Stomach (tissue), 9 donors: ENCODE results near the gene MPP1. TPM values are rescaled to one million over a fixed set of nuclear protein-coding genes. Genes with fewer than 3 reads are reported as not detected.

ENCODE experiments used
- DNase-seq, 2 donors: peaks; one replicate each; pipeline versions ENCODE4 v3.0.0 to v3.0.0-alpha.2; 2013 to 2019
- H3K27ac ChIP-seq, 5 donors: fragments of 200-600 bp in 4 of 5; sonication (generic) in 4 of 5; one replicate each; pipeline ENCODE4 v1.5.1; 2013 to 2019; ENCODE audit warnings: mild to moderate bottlenecking in 1 of 5, moderate library complexity in 1 of 5
- H3K27me3 ChIP-seq, 3 donors: fragments of 200-600 bp; sonication (generic); one replicate each; pipeline ENCODE4 v1.5.1; 2017 to 2019; ENCODE audit warnings: mixed run types in 1 of 3
- H3K36me3 ChIP-seq, 4 donors: fragments of 200-600 bp; sonication (generic); 1 replicate in 3 of 4; 2 replicates in 1 of 4; pipeline ENCODE4 v1.5.1; 2016 to 2019
- H3K4me1 ChIP-seq, 4 donors: fragments of 200-600 bp; sonication (generic); one replicate each; pipeline ENCODE4 v1.5.1; 2016 to 2019
- H3K4me3 ChIP-seq, 4 donors: fragments of 200-600 bp; sonication (generic) in 3 of 4; one replicate each; pipeline ENCODE4 v1.5.1; 2016 to 2019; ENCODE audit warnings: mild to moderate bottlenecking in 1 of 4
- H3K9me3 ChIP-seq, 4 donors: fragments of 200-600 bp; sonication (generic); one replicate each; pipeline ENCODE4 v1.5.1; 2016 to 2019
- CTCF ChIP-seq, 7 experiments: fragments of 450-650 bp in 4 of 7; fragments of 200-600 bp in 3 of 7; sonication (generic) in 3 of 7; IDR thresholded peaks; one replicate each; pipeline ENCODE4 v1.5.1; 2016 to 2019; ENCODE audit warnings: antibody characterized with exemption in 7 of 7, control low read depth in 2 of 7, mild to moderate bottlenecking in 1 of 7
- EP300 ChIP-seq: sonication (generic); formaldehyde crosslinking; IDR thresholded peaks from one replicate; pipeline ENCODE4 v1.6.1; 2017; ENCODE audit warnings: antibody characterized with exemption
- POLR2A ChIP-seq, 4 donors: fragments of 450-650 bp; IDR thresholded peaks; one replicate each; pipeline ENCODE4 v1.6.1; 2016; ENCODE audit warnings: antibody characterized with exemption in 4 of 4, control low read depth in 2 of 4, mild to moderate bottlenecking in 1 of 4, moderate library complexity in 1 of 4
- POLR2AphosphoS5 ChIP-seq, 3 donors: sonication (generic); formaldehyde crosslinking; IDR thresholded peaks; one replicate each; pipeline ENCODE4 v1.6.1; 2016; ENCODE audit warnings: antibody characterized with exemption in 3 of 3
- WGBS, 5 donors: extraction: QIAGEN DNeasy Blood & Tissue Kit in 3 of 5; methylation state at CpG; one replicate each; pipeline versions ENCODE4 v1.1.5 to v1.1.7; 2013 to 2018; 5-methylcytosine and 5-hydroxymethylcytosine counted together
- intact Hi-C: fragments of 100-400 bp; cut with DNase I; formaldehyde crosslinking; loops from one replicate; pipeline ENCODE4 v1.15.1; 2023; ENCODE audit warnings: low total_unique reads
- polyA plus RNA-seq, 3 donors: library from polyadenylated mRNA; stranded (reverse); fragments of 200-250 nt; gene quantifications; one replicate each; pipeline ENCODE4 v1.2.3, GENCODE V29; 2013
- total RNA-seq, 5 donors: library from RNA; depleted of rRNA; stranded (reverse); fragments of >200 nt; gene quantifications; one replicate each; pipeline versions ENCODE4 v1.1.0 to v1.2.3, GENCODE V29; 2014 to 2016
- donor health status: healthy with polysubstance abuse.
- donor health status: Bipolar disorder and iron deficiency.
- donor health status: healthy.

MPP1 gene
- total and polyA plus RNA-seq, 8 donors: 3.5 to 26.4 (median 9.1) TPM

DNA sequence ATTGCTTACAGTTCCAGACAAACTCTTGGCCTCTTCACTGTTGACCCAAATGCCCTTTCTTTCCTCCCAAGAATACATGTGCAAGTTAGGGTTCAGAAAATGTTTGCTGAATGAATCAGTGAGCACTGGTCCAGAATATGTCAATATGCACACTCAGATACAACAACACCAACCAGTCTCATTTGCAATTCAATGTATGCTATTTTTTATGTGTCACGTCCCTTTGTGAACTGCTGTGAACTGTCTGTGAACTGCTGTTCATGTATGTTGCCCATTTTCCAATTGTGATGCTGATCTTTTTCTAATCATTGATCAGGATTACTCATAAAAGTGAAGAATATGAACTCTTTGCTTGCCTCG lies 72.2 kb downstream of the MPP1 start:
- Histone ChIP-seq H3K4me3 (no peak overlapping the region), H3K27ac (peak overlapping the region in 4 of 5 donors; percentile 76 to 86 (median 82)), H3K36me3 (no peaks in the 10 kb centered on the region), H3K27me3 (no peaks in the 10 kb centered on the region), H3K9me3 (no peaks in the 10 kb centered on the region), H3K4me1 (peaks cover 21 to 91% (median 52%) of the 10 kb centered on the region in 4 donors)
- WGBS, 5 donors: 49 to 70% (median 57%) methylated on average over 2 of the region's 2 CpGs
- intact Hi-C loops: no loop called here
- no peak for DNase-seq
- TF ChIP-seq POLR2A (IDR thresholded peaks at IDR 0.05): no peak
- TF ChIP-seq POLR2AphosphoS5 (IDR thresholded peaks at IDR 0.05): no peak
- no peak for TF ChIP-seq EP300

DNA sequence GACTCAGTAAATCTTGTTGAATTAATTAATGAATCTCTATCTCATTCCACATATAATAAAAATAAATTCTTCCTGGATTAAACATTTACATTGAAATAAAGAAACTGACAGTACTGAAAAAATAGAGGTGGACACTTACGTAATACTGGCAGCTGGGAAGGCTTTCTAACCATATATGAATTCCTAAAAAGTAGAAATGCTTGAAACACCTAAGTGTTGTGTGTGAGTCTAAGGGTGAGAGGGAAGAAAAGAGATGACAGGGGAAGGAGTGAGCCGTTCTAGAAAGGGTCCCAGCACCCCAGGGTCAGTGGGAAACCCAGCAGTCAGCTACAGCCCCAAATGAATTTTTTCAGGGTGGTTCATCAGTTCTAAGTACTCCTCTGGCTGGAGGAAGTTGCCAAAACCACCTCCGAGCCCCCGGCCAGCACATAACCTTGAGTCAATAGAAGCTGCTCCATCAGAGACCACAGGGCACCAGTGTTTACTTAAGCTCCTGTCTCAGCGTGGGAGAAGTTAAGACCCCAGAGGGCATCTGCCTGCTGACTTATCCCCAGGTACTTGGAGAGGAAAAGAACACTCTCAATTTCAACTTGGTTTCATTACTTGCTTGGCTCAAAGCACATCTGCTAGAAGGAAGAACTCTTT lies 72.7 kb downstream of the MPP1 start:
- no peak overlapping the region for H3K4me3 ChIP-seq
- no peaks in the 10 kb centered on the region for H3K36me3 ChIP-seq
- H3K9me3 ChIP-seq: no peaks in the 10 kb centered on the region
- 30 to 42% (median 36%) methylated on average over 4 to 5 of the region's 5 CpGs for WGBS, 5 donors
- peaks cover 21 to 93% (median 53%) of the 10 kb centered on the region in 4 donors for H3K4me1 ChIP-seq
- intact Hi-C loops: no loop called here
- peak overlapping the region in 4 of 5 donors; percentile 76 to 86 (median 82) for H3K27ac ChIP-seq
- TF ChIP-seq EP300 (no peak), CTCF (IDR thresholded peaks at IDR 0.05) (no peak), POLR2AphosphoS5 (IDR thresholded peaks at IDR 0.05) (no peak), POLR2A (IDR thresholded peaks at IDR 0.05) (no peak)
- no peaks in the 10 kb centered on the region for H3K27me3 ChIP-seq
- DNase-seq: no peak

GRCh38 chrX:154731881-154732280 lies 73.4 kb downstream of the MPP1 start:
- Histone ChIP-seq H3K4me1 (peaks cover 21 to 93% (median 55%) of the 10 kb centered on the region in 4 donors), H3K36me3 (no peaks in the 10 kb centered on the region)

GRCh38 chrX:154731184-154731583 lies 74.1 kb downstream of the MPP1 start:
- WGBS, 5 donors: 72 to 85% (median 83%) methylated on average over 5 of the region's 5 CpGs
- intact Hi-C loops: no loop called here
- no peaks in the 10 kb centered on the region for H3K9me3 ChIP-seq
- DNase-seq: no peak
- TF ChIP-seq EP300 (no peak), CTCF (IDR thresholded peaks at IDR 0.05) (no peak), POLR2A (IDR thresholded peaks at IDR 0.05) (no peak), POLR2AphosphoS5 (IDR thresholded peaks at IDR 0.05) (no peak)
- H3K36me3 ChIP-seq: no peaks in the 10 kb centered on the region
- H3K4me1 ChIP-seq: peaks cover 21 to 89% (median 57%) of the 10 kb centered on the region in 4 donors
- H3K27me3 ChIP-seq: no peaks in the 10 kb centered on the region
- H3K27ac ChIP-seq: peak overlapping the region in 4 of 5 donors; percentile 76 to 86 (median 82)
- H3K4me3 ChIP-seq: no peak overlapping the region

More at GRCh38 chrX:154731881-154732280, 73.4 kb downstream of the MPP1 start:
- Histone ChIP-seq H3K27ac (peak overlapping the region in 4 of 5 donors; percentile 76 to 86 (median 82)), H3K9me3 (no peaks in the 10 kb centered on the region), H3K27me3 (no peaks in the 10 kb centered on the region), H3K4me3 (no peak overlapping the region)
- TF ChIP-seq EP300: no peak
- no peak for TF ChIP-seq POLR2AphosphoS5 (IDR thresholded peaks at IDR 0.05)
- no peak for TF ChIP-seq CTCF (IDR thresholded peaks at IDR 0.05)
- TF ChIP-seq POLR2A (IDR thresholded peaks at IDR 0.05): no peak
- WGBS, 5 donors: 56 to 84% (median 81%) methylated on average over 7 of the region's 7 CpGs
- DNase-seq: peak in 1 of 2 donors; percentile 22
- intact Hi-C loops: no loop called here
